ENCODE results near the gene GLIPR1L1.

Gene GLIPR1L1

DNA sequence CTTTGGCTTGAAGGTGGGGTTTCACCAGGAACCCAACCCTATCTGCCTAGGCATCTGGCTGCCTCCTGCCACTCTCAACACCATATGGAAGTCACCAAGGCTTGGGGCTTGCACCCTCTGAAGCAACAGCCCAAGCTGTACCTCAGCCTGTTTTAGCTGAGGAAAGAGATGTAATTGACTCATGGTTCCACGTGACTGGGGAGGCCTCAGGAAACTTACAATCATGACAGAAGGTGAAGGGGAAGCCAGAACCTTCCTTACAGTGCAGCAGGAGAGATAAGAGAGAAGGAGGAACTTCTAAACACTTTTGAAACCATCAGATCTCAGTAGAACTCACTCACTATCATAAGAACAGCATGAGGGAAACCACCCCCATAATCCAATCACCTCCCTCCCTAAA, 26.9 kb downstream of the GLIPR1L1 start:
- Histone ChIP-seq H3K4me2 (peak overlapping the region; percentile 49), H3K27ac (peak overlapping the region; percentile 76), H3K9ac (peak overlapping the region; percentile 6; the same call in 1 of the 2 replicates), H3K4me1 (ENCODE audit: low read depth, poor library complexity, severe bottlenecking) (peaks cover 58% of the 10 kb centered on the region), H3K27me3 (ENCODE audit: insufficient read depth, low read depth) (no peaks in the 10 kb centered on the region), H4K20me1 (ENCODE audit: insufficient read depth) (no peaks in the 10 kb centered on the region), H2AFZ (ENCODE audit: low read depth) (peak overlapping the region; percentile 15; the same call in 1 of the 2 replicates), H3K36me3 (ENCODE audit: insufficient read depth) (no peaks in the 10 kb centered on the region), H3K79me2 (ENCODE audit: insufficient read depth, low read depth) (no peaks in the 10 kb centered on the region), H3K4me3 (IDR thresholded peaks at IDR 0.05; ENCODE audit: insufficient read depth, low read depth, low read length) (no peak overlapping the region)
- TF ChIP-seq, protein P1, sequence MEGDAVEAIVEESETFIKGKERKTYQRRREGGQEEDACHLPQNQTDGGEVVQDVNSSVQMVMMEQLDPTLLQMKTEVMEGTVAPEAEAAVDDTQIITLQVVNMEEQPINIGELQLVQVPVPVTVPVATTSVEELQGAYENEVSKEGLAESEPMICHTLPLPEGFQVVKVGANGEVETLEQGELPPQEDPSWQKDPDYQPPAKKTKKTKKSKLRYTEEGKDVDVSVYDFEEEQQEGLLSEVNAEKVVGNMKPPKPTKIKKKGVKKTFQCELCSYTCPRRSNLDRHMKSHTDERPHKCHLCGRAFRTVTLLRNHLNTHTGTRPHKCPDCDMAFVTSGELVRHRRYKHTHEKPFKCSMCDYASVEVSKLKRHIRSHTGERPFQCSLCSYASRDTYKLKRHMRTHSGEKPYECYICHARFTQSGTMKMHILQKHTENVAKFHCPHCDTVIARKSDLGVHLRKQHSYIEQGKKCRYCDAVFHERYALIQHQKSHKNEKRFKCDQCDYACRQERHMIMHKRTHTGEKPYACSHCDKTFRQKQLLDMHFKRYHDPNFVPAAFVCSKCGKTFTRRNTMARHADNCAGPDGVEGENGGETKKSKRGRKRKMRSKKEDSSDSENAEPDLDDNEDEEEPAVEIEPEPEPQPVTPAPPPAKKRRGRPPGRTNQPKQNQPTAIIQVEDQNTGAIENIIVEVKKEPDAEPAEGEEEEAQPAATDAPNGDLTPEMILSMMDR (conservative IDR thresholded peaks at IDR 0.05; ENCODE audit: low read depth, low read length), result no peak

DNA sequence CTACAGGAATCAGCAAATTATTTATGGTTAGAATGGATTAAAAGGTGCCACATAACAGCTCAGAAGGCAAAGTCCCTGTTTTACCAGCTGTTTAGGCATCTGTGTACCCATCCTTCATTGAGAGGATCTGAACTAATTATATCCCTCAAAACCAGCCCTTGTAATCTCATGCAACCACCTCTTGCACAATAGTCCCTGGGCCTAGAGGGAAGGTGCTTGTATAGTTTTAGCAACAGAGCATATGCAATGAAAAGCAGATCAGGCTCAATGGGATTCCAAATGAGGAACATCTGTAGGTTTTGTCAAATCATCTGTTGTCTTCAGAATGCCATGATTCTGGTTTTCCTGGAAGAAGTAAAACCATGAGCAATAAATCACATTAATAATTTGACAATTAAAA, 30.4 kb downstream of the GLIPR1L1 start:
- no peaks in the 10 kb centered on the region for H3K27me3 ChIP-seq (ENCODE audit: insufficient read depth, low read depth)
- no peaks in the 10 kb centered on the region for H3K79me2 ChIP-seq (ENCODE audit: insufficient read depth, low read depth)
- no peaks in the 10 kb centered on the region for H4K20me1 ChIP-seq (ENCODE audit: insufficient read depth)
- no peaks in the 10 kb centered on the region for H3K36me3 ChIP-seq (ENCODE audit: insufficient read depth)
- no peak overlapping the region for H3K27ac ChIP-seq
- H3K9ac ChIP-seq, result no peak overlapping the region
- no peak overlapping the region for H3K4me3 ChIP-seq (IDR thresholded peaks at IDR 0.05; ENCODE audit: insufficient read depth, low read depth, low read length)
- no peak overlapping the region for H2AFZ ChIP-seq (ENCODE audit: low read depth)
- peak overlapping the region; percentile 1; the same call in 1 of the 2 replicates for H3K4me2 ChIP-seq
- TF ChIP-seq, protein P1 (conservative IDR thresholded peaks at IDR 0.05; ENCODE audit: low read depth, low read length), result no peak
- peaks cover 50% of the 10 kb centered on the region for H3K4me1 ChIP-seq (ENCODE audit: low read depth, poor library complexity, severe bottlenecking)

DNA sequence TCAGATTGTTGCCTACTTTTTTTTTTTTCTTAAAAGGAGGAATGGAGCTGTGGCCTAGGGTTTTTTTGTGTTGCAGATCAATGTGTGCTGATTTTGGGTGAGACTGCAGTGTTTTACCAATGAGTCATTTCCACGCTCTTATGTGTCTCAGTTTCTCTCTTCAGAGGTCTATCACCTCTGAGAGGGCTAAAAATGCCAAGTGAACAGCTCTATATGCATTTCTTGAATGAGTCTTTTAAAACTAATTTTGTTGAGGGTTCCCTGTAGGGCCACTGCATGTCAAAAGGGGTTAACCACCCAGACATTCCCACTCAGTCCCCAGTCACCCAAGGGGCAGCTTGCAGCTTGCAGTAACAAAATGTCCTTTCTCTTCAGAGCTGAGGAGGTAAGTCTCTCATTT, 32.2 kb downstream of the GLIPR1L1 start:
- Histone ChIP-seq H3K4me2 (no peak overlapping the region), H3K27ac (no peak overlapping the region)
- TF ChIP-seq, protein P1 (conservative IDR thresholded peaks at IDR 0.05; ENCODE audit: low read depth, low read length), result no peak

DNA sequence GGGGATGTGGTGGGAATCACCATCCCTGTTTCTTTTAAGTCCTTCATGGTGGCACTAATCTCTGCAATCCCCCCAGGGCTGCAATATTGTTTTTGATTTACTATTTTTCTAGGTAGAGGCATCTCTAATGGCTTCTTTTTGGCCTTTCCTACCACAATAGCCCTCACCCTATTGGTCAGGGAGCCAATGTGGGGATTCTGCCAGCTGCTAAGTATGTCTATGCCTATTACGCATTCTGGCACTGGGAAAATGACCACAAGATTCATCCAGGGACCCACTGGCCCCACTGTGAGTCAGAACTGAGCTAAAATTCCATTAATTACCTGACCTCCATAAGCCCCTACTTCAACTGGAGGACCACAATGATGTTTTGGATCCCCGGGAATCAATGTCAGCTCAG, 40.5 kb downstream of the GLIPR1L1 start:
- no peak overlapping the region for H3K4me3 ChIP-seq (IDR thresholded peaks at IDR 0.05; ENCODE audit: insufficient read depth, low read depth, low read length)
- no peaks in the 10 kb centered on the region for H3K36me3 ChIP-seq (ENCODE audit: insufficient read depth)
- H3K9ac ChIP-seq, result no peak overlapping the region
- H3K27me3 ChIP-seq (ENCODE audit: insufficient read depth, low read depth), result no peaks in the 10 kb centered on the region
- H3K4me2 ChIP-seq, result no peak overlapping the region
- H3K79me2 ChIP-seq (ENCODE audit: insufficient read depth, low read depth), result no peaks in the 10 kb centered on the region
- TF ChIP-seq, protein P1 (conservative IDR thresholded peaks at IDR 0.05; ENCODE audit: low read depth, low read length), result no peak
- no peak overlapping the region for H2AFZ ChIP-seq (ENCODE audit: low read depth)
- H3K4me1 ChIP-seq (ENCODE audit: low read depth, poor library complexity, severe bottlenecking), result peaks cover 6% of the 10 kb centered on the region
- no peak overlapping the region for H3K27ac ChIP-seq
- no peaks in the 10 kb centered on the region for H4K20me1 ChIP-seq (ENCODE audit: insufficient read depth)

More for the DNA sequence above, 32.2 kb downstream of the GLIPR1L1 start:
- Histone ChIP-seq H2AFZ (ENCODE audit: low read depth) (no peak overlapping the region), H4K20me1 (ENCODE audit: insufficient read depth) (no peaks in the 10 kb centered on the region), H3K36me3 (ENCODE audit: insufficient read depth) (no peaks in the 10 kb centered on the region), H3K79me2 (ENCODE audit: insufficient read depth, low read depth) (no peaks in the 10 kb centered on the region), H3K4me3 (IDR thresholded peaks at IDR 0.05; ENCODE audit: insufficient read depth, low read depth, low read length) (no peak overlapping the region), H3K27me3 (ENCODE audit: insufficient read depth, low read depth) (no peaks in the 10 kb centered on the region), H3K4me1 (ENCODE audit: low read depth, poor library complexity, severe bottlenecking) (peaks cover 33% of the 10 kb centered on the region), H3K9ac (no peak overlapping the region)

All from KMS-11 (cell line).